Pons (tissue), 1 donor: ENCODE data around the gene SLC39A11.
"Not testable (repeated sequence)": the region's sequence is repeated elsewhere in the genome, so short reads cannot be mapped to it uniquely, and the experiment has no call there.

ENCODE experiments used
- DNase-seq: peaks from one replicate; pipeline ENCODE4 v3.0.0-alpha.2; 2016; ENCODE audit warnings: low spot score

SLC39A11 gene

DNA sequence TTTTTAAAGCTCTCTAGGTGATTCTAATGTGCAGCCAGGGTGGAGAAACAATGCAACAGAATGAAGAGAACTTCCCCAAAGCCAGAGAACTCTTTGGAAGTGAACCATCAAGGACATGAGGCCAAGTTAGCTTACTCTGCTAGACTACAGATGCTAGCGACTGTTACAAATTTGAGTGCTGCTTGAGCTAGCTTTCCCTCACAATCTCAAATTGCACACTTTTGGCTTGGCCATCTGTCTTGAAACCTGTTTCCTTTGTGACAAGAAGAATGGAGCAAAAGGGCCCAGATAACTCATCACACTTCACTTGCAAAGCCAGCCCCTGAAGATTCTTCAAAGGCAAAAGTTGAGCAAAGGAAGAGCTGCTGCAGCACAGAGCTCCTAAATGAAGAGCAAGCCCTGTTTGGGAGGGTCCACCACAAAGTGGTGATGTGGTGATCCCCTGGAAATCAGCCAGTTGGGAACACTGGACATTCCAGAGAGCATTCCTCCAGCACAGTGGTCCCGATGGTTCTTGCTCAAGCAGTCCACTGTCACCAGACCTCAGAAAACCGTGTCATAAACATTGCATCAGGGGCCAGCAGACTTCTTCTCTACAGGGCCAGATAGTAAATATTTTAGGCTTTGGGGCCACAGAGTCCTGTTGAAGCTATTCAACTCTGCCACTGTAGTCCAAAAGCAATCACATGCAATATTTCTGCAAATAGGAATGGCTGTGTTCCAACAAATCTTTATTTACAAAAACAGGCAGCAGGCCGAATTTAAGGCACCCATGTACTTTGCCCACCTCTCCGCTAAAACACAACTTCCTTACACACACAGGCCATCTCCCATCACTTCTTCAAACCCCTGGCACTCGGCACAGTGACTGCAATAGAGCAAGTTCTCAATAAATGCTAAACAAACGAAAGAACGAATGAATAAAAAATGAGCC is 21.2 kb downstream of the SLC39A11 start:
- DNase-seq: no peak

DNA sequence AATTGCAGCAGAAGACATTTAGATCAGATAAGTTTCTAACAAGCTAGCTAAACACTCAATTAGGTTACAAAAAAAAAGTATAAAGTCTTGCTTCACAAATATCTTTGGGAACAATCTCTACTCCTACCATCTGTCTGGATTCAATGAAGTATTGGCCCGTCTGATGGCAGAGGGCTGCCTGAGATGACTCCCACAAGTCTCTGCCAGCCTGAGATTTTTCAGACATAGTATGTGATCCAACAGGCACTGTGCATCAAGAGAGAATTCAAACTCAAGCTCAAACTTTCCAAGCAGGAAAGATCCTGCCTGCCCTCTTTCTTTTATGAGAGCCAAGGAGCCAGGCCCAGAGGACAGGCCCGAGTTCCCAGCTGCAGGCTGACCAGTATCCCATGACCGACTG is 22.6 kb downstream of the SLC39A11 start:
- no peak for DNase-seq

GRCh38 chr17:73069164-73069770 is 23.2 kb downstream of the SLC39A11 start:
- no peak for DNase-seq

GRCh38 chr17:73068322-73069153 is 23.9 kb downstream of the SLC39A11 start:
- DNase-seq: no peak

- not testable (repeated sequence) for DNase-seq
Observed at GRCh38 chr17:73067699-73068098, 24.8 kb downstream of the SLC39A11 start.

DNA sequence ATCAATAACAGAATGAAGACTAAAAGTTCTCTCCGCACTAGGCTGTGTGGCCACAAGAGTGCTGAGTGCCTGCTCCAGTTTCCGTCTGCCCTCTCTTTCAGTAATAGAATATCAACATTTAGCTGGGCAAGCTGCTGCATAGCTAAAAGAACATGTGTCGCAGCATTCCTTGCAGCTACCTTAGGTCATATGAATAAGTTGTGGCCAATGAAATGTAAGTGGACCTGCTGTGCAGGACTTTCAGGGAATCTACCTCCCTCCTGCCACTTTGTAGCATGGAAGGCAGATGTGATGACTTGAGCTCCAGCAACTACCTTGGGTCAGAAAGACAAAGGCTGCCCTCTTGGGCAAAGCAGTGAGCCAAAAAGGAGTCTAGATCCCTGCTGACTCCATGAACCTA is 25.4 kb downstream of the SLC39A11 start:
- DNase-seq: no peak

DNA sequence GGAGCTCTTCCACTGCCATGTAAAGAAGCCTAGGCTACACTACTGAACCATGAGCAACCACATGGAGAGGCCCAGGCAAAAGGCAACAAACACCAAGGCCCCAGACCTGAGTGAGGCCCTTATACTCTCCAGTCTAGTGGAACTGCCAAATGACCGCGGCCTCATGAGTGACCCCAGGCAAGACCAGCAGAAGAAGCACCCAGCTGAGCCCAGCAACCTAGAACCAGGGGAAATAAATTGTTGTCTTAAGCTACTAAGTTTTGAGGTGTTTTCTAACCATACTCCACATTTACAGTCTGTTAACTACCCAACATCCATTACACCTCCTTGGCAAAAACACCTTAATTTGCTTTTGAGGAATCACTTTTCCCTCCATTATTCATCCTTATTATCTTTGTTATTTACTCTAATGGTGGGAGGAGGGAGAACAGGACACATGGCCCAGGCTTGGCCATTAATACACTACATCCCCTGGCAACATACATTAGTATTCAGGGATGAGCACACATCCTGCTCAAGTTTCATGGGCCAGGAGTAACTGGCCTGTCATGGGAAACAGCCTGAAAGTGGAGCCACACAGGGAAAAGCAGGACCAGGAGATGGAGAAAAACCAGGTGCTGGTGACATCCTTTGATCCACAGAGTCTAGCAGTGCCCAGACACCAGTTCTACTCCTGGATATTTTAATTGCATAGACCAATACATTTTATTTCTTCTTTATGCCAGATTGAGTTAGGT is 26.2 kb downstream of the SLC39A11 start:
- no peak for DNase-seq

- no peak for DNase-seq
Observed at GRCh38 chr17:73065376-73065775, 27.1 kb downstream of the SLC39A11 start.

- peak; percentile 62 for DNase-seq
Observed at GRCh38 chr17:73064084-73064938, 28.2 kb downstream of the SLC39A11 start.

DNA sequence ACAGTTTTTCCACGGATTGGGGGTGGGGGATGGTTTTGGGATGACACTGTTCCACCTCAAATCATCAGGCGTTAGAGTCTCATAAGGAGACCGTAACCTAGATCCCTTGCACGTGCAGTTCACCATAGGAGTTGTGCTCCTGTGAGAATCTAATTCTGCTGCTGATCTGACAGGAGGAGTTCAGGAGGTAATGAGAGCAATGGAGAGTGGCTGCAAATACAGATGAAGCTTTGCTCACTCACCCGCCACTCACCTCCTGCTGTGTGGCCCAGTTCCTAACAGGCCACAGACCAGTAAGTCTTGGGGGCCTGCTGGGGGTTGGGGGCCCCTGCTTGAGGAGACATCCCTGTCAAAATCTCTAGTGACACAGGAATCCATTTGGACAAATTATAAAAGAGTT is 29.8 kb downstream of the SLC39A11 start:
- no peak for DNase-seq

DNA sequence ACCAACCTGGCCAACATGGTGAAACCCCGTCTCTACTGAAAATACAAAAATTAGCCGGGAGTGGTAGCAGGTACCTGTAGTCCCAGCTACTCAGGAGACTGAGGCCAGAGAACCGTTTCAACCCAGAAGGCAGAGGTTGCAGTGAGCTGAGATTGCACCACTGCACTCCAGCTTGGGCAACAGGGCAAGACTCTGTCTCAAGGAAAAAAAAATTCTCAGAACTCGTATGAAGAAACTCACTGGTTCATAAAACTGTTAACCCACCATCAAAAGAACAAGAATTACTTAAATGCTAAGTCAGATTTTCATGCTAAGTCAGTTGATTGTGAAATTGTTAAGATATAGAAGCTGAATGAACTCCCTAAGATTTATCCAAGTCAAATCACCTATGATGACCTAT is 31.3 kb downstream of the SLC39A11 start:
- DNase-seq: no peak

DNA sequence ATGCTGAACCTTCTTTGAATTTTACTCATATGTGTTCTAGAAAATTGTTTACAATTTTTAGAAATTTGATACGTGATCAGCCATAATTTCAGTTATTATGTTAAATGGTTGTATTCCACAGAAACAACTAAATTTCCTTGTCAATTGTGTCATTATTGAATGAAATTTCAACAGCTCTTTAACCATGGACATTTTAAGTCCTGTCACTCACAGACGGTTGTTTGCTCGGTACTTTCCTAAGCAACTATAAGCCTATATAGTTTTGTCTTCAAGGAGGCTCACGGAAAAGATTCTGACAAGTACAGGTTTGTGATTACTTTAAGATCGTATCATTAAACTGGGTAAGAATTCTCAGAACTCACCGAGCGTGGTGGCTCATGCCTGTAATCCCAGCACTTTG is 31.8 kb downstream of the SLC39A11 start:
- DNase-seq: no peak

- DNase-seq: not testable (repeated sequence)
Observed at GRCh38 chr17:73059713-73060112, 32.8 kb downstream of the SLC39A11 start.

- no peak for DNase-seq
Observed at GRCh38 chr17:73058022-73058421, 34.5 kb downstream of the SLC39A11 start.

DNA sequence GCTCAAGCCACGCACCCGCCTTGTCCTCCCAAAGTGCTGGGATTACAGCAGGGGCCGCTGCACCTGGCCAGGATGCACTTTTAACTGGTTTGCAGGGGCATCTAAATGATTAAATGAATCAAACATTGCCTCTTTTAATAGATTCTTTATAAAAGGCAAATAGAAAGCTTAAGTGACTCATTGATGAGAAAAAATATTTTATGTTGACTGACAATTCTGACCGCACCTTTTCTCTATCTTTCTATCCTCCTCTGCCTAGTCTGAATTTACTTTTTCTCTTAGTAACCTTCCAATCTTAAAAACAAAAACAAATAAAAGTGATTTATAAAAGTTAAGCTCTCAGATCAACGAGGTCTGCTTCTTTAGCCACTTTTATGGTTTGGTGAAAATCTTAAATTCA is 35.3 kb downstream of the SLC39A11 start:
- DNase-seq: no peak

DNA sequence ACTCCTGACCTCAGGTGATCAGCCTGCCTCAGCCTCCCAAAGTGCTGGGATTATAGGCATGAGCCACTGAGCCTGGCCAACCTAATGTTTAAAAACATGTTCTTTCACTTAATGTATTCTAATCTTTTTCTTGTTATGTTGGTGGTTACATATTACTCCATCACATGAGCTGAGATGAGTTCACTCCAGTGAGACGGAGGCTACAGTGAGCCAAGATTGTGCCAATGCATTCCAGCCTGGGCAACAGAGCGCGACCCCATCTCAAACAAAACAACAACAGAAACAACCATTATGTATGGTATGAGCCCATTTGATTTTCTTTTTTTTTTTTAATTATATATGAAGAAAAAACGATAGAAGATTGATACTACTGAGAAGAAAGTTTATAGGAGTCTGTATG is 39.6 kb downstream of the SLC39A11 start:
- DNase-seq: no peak

DNA sequence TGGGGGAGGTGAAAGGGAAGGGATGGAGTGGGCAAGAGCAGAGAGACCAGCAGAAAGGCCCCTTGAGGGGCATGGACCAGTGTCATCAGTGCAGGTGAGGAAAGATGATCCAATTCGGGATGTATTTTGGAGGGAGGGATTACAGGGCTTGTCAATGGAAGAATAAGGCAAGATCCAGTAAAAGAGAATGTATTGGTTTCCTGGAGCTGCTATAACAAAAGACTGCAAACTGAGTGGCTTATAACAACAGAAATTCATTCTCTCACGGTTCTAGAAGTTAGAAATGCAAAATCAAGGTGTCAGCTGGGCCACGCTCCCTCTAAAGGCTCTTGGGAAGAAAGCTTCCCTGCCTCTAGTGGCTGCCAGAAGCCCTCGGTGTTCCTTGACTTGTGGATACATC is 41.7 kb downstream of the SLC39A11 start:
- no peak for DNase-seq

DNA sequence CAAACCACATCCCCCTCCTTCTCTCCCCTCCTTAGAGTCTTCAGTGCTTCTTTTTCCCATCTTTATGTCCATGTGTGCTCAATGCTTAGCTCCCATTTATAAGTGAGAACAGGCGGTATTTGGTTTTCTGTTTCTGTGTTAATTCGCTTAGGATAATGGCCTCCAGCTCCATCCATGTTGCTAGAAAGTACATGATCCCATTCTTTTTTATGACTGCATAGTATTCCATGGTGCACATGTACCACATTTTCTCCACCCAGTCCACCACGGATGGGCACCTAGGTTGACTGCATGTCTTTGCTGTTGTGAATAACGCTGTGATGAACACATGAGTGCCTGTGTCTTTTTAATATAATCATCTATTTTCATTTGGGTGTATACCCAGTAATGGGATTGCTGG is 44.3 kb downstream of the SLC39A11 start:
- DNase-seq: no peak

GRCh38 chr17:73045724-73046123 is 46.8 kb downstream of the SLC39A11 start:
- no peak for DNase-seq

GRCh38 chr17:73043686-73044581 is 48.6 kb downstream of the SLC39A11 start:
- DNase-seq: peak; percentile 89
